WTC11 (cell line): ENCODE data around the gene GSX2. TPM values are rescaled to one million over a fixed set of nuclear protein-coding genes. Genes with fewer than 3 reads are reported as not detected.

Experiments
- ATAC-seq: fragments of 200-7000 bp; cut with Tn5 transposase; 2 replicates; pipeline ENCODE4 v1.10.0; 2021; ENCODE audit warnings: mild to moderate bottlenecking, moderate library complexity
- CTCF ChIA-PET: fragments of 300-600 bp; sonication (Branson Sonifier 250); formaldehyde crosslinking; loops from one replicate; lab custom pipeline; 2021; ENCODE audit warnings: antibody characterized with exemption; lab: Charles Lee
- POLR2A ChIA-PET: fragments of 350-600 bp; sonication (Branson Sonifier 250); formaldehyde crosslinking; loops from one replicate; lab custom pipeline; 2021; ENCODE audit warnings: antibody characterized with exemption; lab: Charles Lee
- DNase-seq: peaks from one replicate; pipeline ENCODE4 v3.0.0; 2021; ENCODE audit warnings: low spot score
- H3K27ac Mint-ChIP-seq: 2 replicates; pipeline ENCODE4 v1.8.0; 2021; ENCODE audit warnings: mixed read lengths
- H3K27me3 Mint-ChIP-seq: 2 replicates; pipeline ENCODE4 v1.8.0; 2021; ENCODE audit warnings: low read depth, mild to moderate bottlenecking, moderate library complexity, mixed read lengths
- H3K36me3 Mint-ChIP-seq: 2 replicates; pipeline ENCODE4 v1.8.0; 2021; ENCODE audit warnings: mixed read lengths
- H3K4me1 Mint-ChIP-seq: 2 replicates; pipeline ENCODE4 v1.8.0; 2022; ENCODE audit warnings: mixed read lengths
- H3K4me3 Mint-ChIP-seq: 2 replicates; pipeline ENCODE4 v1.8.0; 2021; ENCODE audit warnings: mild to moderate bottlenecking, moderate library complexity, mixed read lengths
- H3K9me3 Mint-ChIP-seq: 2 replicates; pipeline ENCODE4 v1.8.0; 2021; ENCODE audit warnings: mixed read lengths
- MYBL2 ChIP-seq: sonication (generic); formaldehyde crosslinking; IDR thresholded peaks from 2 replicates; pipeline ENCODE4 v1.8.1; 2023; ENCODE audit warnings: mild to moderate bottlenecking, moderate library complexity, missing genetic modification reagents
- NR2C2 ChIP-seq: sonication (generic); formaldehyde crosslinking; IDR thresholded peaks from 2 replicates; pipeline ENCODE4 v1.8.0; 2022; ENCODE audit warnings: mild to moderate bottlenecking, missing genetic modification reagents
- SMAD3 ChIP-seq: sonication (generic); formaldehyde crosslinking; IDR thresholded peaks from 2 replicates; pipeline ENCODE4 v1.8.0; 2022; ENCODE audit warnings: missing genetic modification reagents, mild to moderate bottlenecking, borderline replicate concordance
- TEAD4 ChIP-seq: sonication (generic); formaldehyde crosslinking; IDR thresholded peaks from 2 replicates; pipeline ENCODE4 v1.8.0; 2022; ENCODE audit warnings: mild to moderate bottlenecking, missing genetic modification reagents
- ZBTB21 ChIP-seq: sonication (generic); formaldehyde crosslinking; IDR thresholded peaks from 2 replicates; pipeline ENCODE4 v1.8.1; 2023; ENCODE audit warnings: mild to moderate bottlenecking, missing genetic modification reagents, borderline replicate concordance
- total RNA-seq: library from RNA; stranded (reverse); gene quantifications from 3 replicates; pipeline ENCODE4 v1.2.3, GENCODE V29; 2021
- TF ChIP-seq, protein P1 (sequence below): sonication (generic); formaldehyde crosslinking; IDR thresholded peaks from 2 replicates; pipeline ENCODE4 v1.8.0; 2023; ENCODE audit warnings: mild to moderate bottlenecking, missing genetic modification reagents
- TF ChIP-seq, protein P2 (sequence below): fragments of 250-450 bp; sonication (Bioruptor Pico); IDR thresholded peaks from 2 replicates; pipeline ENCODE4 v1.9.0; 2021; ENCODE audit warnings: mild to moderate bottlenecking
- TF ChIP-seq, protein P3 (sequence below): fragments of 200-600 bp; IDR thresholded peaks from 2 replicates; pipeline ENCODE4 v1.8.0; 2022; ENCODE audit warnings: antibody characterized with exemption
- TF ChIP-seq, protein P4 (sequence below): fragments of 250-450 bp; sonication (Bioruptor Pico); IDR thresholded peaks from 2 replicates; pipeline ENCODE4 v1.8.0; 2021; ENCODE audit warnings: mild to moderate bottlenecking
- TF ChIP-seq, protein P5 (sequence below): sonication (generic); formaldehyde crosslinking; IDR thresholded peaks from 2 replicates; pipeline ENCODE4 v1.8.0; 2022; ENCODE audit warnings: mild to moderate bottlenecking, missing genetic modification reagents
- TF ChIP-seq, protein P6 (sequence below): sonication (generic); formaldehyde crosslinking; IDR thresholded peaks from 2 replicates; pipeline ENCODE4 v1.8.1; 2023; ENCODE audit warnings: mild to moderate bottlenecking, missing genetic modification reagents
- TF ChIP-seq, protein P7 (sequence below): sonication (generic); formaldehyde crosslinking; IDR thresholded peaks from 2 replicates; pipeline ENCODE4 v1.8.0; 2022; ENCODE audit warnings: mild to moderate bottlenecking, missing genetic modification reagents
- TF ChIP-seq, protein P8 (sequence below): sonication (generic); formaldehyde crosslinking; IDR thresholded peaks from 2 replicates; pipeline ENCODE4 v1.8.1; 2023; ENCODE audit warnings: mild to moderate bottlenecking, missing genetic modification reagents
- TF ChIP-seq, protein P9 (sequence below): sonication (generic); formaldehyde crosslinking; IDR thresholded peaks from 2 replicates; pipeline ENCODE4 v1.8.1; 2023; ENCODE audit warnings: mild to moderate bottlenecking, missing genetic modification reagents, moderate library complexity

GSX2 gene
- total RNA-seq, 1 experiment from 2014 or later = not detected

DNA sequence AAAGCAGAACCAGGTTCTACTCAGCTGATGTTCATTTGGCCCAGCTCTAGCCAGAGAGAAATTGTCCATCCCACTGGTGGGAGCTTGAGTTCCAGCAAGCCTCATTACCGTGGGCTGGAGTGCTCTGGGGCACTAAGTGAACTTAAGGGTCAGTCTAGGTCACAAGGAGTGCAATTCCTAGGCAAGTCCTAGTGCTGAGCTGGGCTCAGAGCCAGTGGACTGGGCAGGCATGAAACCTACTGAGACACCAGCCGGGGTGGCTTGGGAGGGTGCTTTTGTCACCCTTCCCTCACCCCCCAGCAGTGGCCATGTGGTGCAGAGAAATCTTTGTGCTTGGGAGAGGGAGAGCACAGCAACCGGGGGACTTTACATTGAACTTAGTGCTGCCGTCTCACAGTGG is 39.4 kb downstream of the GSX2 start:
- DNase-seq (no peak), ATAC-seq (no peak)
- Mint-ChIP-seq H3K27ac (no peak overlapping the region), H3K36me3 (no peaks in the 10 kb centered on the region), H3K4me3 (no peak overlapping the region), H3K27me3 (no peaks in the 10 kb centered on the region), H3K4me1 (no peaks in the 10 kb centered on the region), H3K9me3 (no peaks in the 10 kb centered on the region)
- ChIA-PET CTCF (no interaction called here), POLR2A (no interaction called here)
- TF ChIP-seq, protein P1, sequence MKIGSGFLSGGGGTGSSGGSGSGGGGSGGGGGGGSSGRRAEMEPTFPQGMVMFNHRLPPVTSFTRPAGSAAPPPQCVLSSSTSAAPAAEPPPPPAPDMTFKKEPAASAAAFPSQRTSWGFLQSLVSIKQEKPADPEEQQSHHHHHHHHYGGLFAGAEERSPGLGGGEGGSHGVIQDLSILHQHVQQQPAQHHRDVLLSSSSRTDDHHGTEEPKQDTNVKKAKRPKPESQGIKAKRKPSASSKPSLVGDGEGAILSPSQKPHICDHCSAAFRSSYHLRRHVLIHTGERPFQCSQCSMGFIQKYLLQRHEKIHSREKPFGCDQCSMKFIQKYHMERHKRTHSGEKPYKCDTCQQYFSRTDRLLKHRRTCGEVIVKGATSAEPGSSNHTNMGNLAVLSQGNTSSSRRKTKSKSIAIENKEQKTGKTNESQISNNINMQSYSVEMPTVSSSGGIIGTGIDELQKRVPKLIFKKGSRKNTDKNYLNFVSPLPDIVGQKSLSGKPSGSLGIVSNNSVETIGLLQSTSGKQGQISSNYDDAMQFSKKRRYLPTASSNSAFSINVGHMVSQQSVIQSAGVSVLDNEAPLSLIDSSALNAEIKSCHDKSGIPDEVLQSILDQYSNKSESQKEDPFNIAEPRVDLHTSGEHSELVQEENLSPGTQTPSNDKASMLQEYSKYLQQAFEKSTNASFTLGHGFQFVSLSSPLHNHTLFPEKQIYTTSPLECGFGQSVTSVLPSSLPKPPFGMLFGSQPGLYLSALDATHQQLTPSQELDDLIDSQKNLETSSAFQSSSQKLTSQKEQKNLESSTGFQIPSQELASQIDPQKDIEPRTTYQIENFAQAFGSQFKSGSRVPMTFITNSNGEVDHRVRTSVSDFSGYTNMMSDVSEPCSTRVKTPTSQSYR (CRISPR knock-in tag) = no peak
- TF ChIP-seq, protein P2, sequence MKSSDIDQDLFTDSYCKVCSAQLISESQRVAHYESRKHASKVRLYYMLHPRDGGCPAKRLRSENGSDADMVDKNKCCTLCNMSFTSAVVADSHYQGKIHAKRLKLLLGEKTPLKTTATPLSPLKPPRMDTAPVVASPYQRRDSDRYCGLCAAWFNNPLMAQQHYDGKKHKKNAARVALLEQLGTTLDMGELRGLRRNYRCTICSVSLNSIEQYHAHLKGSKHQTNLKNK (CRISPR knock-in tag) = no peak
- TF ChIP-seq SMAD3 (CRISPR knock-in tag) (no peak), NR2C2 (CRISPR knock-in tag) (no peak)
- TF ChIP-seq, protein P3, sequence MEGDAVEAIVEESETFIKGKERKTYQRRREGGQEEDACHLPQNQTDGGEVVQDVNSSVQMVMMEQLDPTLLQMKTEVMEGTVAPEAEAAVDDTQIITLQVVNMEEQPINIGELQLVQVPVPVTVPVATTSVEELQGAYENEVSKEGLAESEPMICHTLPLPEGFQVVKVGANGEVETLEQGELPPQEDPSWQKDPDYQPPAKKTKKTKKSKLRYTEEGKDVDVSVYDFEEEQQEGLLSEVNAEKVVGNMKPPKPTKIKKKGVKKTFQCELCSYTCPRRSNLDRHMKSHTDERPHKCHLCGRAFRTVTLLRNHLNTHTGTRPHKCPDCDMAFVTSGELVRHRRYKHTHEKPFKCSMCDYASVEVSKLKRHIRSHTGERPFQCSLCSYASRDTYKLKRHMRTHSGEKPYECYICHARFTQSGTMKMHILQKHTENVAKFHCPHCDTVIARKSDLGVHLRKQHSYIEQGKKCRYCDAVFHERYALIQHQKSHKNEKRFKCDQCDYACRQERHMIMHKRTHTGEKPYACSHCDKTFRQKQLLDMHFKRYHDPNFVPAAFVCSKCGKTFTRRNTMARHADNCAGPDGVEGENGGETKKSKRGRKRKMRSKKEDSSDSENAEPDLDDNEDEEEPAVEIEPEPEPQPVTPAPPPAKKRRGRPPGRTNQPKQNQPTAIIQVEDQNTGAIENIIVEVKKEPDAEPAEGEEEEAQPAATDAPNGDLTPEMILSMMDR = no peak
- TF ChIP-seq, protein P4, sequence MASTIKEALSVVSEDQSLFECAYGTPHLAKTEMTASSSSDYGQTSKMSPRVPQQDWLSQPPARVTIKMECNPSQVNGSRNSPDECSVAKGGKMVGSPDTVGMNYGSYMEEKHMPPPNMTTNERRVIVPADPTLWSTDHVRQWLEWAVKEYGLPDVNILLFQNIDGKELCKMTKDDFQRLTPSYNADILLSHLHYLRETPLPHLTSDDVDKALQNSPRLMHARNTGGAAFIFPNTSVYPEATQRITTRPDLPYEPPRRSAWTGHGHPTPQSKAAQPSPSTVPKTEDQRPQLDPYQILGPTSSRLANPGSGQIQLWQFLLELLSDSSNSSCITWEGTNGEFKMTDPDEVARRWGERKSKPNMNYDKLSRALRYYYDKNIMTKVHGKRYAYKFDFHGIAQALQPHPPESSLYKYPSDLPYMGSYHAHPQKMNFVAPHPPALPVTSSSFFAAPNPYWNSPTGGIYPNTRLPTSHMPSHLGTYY = no peak
- TF ChIP-seq, protein P5, sequence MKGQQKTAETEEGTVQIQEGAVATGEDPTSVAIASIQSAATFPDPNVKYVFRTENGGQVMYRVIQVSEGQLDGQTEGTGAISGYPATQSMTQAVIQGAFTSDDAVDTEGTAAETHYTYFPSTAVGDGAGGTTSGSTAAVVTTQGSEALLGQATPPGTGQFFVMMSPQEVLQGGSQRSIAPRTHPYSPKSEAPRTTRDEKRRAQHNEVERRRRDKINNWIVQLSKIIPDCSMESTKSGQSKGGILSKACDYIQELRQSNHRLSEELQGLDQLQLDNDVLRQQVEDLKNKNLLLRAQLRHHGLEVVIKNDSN (CRISPR knock-in tag) = no peak
- TF ChIP-seq, protein P6, sequence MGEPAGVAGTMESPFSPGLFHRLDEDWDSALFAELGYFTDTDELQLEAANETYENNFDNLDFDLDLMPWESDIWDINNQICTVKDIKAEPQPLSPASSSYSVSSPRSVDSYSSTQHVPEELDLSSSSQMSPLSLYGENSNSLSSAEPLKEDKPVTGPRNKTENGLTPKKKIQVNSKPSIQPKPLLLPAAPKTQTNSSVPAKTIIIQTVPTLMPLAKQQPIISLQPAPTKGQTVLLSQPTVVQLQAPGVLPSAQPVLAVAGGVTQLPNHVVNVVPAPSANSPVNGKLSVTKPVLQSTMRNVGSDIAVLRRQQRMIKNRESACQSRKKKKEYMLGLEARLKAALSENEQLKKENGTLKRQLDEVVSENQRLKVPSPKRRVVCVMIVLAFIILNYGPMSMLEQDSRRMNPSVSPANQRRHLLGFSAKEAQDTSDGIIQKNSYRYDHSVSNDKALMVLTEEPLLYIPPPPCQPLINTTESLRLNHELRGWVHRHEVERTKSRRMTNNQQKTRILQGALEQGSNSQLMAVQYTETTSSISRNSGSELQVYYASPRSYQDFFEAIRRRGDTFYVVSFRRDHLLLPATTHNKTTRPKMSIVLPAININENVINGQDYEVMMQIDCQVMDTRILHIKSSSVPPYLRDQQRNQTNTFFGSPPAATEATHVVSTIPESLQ (CRISPR knock-in tag) = no peak
- TF ChIP-seq, protein P7, sequence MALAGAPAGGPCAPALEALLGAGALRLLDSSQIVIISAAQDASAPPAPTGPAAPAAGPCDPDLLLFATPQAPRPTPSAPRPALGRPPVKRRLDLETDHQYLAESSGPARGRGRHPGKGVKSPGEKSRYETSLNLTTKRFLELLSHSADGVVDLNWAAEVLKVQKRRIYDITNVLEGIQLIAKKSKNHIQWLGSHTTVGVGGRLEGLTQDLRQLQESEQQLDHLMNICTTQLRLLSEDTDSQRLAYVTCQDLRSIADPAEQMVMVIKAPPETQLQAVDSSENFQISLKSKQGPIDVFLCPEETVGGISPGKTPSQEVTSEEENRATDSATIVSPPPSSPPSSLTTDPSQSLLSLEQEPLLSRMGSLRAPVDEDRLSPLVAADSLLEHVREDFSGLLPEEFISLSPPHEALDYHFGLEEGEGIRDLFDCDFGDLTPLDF (CRISPR knock-in tag) = no peak

DNA sequence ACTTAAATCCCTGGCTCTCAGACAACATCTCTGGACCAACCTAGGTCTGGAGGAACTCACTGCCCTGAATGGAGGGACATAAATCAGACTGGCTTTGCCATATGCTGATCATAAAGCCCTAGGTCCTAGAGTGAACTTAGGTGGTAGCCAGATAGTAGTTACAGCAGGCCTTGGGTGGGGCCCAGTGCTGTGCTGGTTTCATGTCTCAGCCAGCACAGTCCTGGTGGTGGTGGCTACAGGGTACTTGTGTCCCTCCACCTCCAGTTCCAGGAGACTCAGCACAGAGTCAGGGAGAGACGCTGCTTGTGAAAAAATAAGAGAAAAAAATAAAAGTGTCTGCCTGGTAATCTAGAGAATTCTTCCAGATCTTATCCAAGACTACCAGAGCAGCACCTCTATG is 40.3 kb downstream of the GSX2 start:
- H3K36me3 Mint-ChIP-seq = no peaks in the 10 kb centered on the region
- no peak for DNase-seq
- TF ChIP-seq, protein P8, sequence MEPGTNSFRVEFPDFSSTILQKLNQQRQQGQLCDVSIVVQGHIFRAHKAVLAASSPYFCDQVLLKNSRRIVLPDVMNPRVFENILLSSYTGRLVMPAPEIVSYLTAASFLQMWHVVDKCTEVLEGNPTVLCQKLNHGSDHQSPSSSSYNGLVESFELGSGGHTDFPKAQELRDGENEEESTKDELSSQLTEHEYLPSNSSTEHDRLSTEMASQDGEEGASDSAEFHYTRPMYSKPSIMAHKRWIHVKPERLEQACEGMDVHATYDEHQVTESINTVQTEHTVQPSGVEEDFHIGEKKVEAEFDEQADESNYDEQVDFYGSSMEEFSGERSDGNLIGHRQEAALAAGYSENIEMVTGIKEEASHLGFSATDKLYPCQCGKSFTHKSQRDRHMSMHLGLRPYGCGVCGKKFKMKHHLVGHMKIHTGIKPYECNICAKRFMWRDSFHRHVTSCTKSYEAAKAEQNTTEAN (CRISPR knock-in tag) = no peak
- TF ChIP-seq ZBTB21 = no peak
- no peak for TF ChIP-seq MYBL2 (CRISPR knock-in tag)
- TF ChIP-seq, protein P9, sequence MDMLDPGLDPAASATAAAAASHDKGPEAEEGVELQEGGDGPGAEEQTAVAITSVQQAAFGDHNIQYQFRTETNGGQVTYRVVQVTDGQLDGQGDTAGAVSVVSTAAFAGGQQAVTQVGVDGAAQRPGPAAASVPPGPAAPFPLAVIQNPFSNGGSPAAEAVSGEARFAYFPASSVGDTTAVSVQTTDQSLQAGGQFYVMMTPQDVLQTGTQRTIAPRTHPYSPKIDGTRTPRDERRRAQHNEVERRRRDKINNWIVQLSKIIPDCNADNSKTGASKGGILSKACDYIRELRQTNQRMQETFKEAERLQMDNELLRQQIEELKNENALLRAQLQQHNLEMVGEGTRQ (CRISPR knock-in tag) = no peak
- TF ChIP-seq TEAD4 (CRISPR knock-in tag) = no peak
- no peaks in the 10 kb centered on the region for H3K4me1 Mint-ChIP-seq
- ChIA-PET POLR2A (no interaction called here), CTCF (no interaction called here)
- H3K9me3 Mint-ChIP-seq = no peaks in the 10 kb centered on the region
- no peak overlapping the region for H3K4me3 Mint-ChIP-seq
- no peak overlapping the region for H3K27ac Mint-ChIP-seq
- H3K27me3 Mint-ChIP-seq = no peaks in the 10 kb centered on the region
- ATAC-seq = no peak
